NCI-H187 treated with DMSO at 0.1 percent for 48 hours (cell line): ENCODE results near the gene HOPX.
"Not testable (repeated sequence)": the region's sequence is repeated elsewhere in the genome, so short reads cannot be mapped to it uniquely, and the experiment has no call there.

Experiments
- DNase-seq: peaks from one replicate; lab custom pipeline; 2025; lab: John Stamatoyannopoulos, UW

HOPX gene

DNA sequence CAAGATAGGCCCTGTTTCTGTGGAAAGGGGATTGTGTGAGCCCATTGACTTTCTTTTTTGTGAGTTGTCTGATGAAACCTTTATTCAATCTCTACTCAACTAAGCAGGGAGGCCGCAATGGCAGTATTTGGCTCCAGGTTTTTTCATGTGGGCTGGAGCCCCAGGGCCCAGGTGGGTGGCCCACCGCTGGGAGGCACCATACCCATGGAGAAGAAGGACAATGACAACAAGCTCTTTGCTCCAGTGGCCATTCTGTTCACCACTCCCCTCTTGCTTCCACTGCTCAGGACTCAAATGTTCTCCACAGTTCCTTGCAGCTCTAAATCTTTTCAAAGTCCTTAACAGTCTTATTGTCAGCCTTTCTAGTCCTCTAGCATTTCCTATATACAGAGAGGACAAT is 54.1 kb downstream of the HOPX start:
- DNase-seq = no peak

DNA sequence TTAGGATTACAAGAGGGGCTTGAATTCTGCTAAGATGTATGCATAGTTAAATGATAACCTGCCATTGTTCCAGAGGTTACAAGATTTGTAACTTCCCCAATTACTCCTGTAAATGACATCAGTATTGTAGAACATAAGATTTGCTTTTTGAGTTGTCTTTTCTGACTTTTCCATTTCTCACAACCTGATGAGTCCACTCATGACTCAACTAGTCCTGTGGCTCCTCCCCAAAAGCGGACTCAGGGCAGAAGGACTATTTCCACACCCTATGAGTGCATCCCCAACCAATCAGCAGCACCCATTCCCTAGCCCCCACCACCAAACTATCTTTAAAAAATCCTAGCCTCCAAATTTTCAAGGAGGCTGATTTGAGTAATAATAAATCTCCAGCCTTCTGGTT is 54.7 kb downstream of the HOPX start:
- DNase-seq = no peak

DNA sequence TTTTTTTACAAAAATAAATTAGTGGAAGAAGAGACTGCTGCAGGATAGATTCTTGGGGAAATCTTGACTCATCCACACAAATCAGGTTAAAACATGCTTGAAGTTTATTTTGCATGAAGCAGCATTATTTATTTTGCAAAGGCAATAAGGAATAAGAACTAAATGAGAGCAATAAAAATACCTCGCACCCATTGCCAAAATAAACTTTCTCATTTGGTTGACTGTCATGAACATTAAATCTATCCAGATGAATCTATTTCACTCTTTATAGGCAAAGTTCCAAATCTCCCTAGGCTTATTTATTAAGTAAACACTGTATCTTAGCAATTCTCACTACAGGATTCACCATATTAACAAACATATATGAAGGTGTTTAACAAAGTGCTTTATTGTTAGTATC is 58.9 kb downstream of the HOPX start:
- DNase-seq = no peak

DNA sequence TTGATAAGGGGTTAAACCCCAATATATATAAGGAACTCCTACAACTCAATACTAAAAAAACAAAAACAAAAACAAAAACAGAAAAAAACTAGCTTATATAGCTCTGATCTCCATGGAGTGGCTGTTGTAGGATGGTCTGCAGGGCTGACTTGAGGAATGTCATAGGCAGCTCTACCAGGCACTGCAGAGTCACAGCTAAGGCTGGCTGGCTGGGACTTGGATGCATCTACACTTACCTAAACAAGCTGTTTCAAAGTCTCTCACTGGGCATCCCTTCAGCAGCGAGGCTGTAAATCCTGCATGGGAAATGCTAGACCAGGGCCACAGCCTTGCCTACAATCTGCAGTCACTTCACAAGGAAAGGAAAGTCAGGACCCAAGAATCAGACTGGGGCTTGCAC is 61.3 kb downstream of the HOPX start:
- no peak for DNase-seq

DNA sequence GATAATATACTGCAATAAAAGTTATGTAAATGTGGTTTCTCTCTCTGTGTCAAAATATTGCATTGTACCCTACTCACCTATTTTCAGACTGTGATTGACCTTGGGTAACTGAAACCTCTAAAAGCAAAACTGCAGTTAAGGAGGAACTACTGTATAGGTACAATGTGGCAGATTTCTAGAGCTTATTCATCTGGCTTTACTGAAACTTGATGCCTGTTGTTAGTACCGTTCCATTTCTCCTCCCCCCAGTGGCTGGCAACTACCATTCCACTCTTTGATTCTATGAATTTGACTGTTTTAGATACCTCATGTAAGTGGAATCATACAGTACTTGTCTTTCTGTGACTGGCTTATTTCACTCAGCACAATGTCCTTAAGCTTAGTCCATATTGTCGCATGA is 61.9 kb downstream of the HOPX start:
- no peak for DNase-seq

DNA sequence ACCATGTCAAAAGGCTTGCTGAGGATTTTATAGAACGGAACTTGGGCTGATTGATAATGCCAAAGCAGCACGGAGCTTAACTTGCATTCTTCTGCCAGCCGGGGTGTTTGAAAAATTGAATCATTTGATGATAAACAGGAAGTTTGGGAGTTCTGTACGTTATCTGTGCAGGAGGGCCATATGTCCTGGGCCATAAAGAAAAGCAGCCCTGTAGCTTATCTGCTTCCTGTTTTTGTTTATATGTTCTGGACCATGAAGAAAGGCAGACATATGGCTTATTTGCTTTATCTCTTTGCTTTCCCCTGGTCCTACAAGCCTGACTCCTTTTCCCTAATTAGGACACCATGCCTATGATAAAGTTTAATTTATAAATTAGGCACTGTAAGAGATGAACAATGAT is 62.4 kb downstream of the HOPX start:
- no peak for DNase-seq

DNA sequence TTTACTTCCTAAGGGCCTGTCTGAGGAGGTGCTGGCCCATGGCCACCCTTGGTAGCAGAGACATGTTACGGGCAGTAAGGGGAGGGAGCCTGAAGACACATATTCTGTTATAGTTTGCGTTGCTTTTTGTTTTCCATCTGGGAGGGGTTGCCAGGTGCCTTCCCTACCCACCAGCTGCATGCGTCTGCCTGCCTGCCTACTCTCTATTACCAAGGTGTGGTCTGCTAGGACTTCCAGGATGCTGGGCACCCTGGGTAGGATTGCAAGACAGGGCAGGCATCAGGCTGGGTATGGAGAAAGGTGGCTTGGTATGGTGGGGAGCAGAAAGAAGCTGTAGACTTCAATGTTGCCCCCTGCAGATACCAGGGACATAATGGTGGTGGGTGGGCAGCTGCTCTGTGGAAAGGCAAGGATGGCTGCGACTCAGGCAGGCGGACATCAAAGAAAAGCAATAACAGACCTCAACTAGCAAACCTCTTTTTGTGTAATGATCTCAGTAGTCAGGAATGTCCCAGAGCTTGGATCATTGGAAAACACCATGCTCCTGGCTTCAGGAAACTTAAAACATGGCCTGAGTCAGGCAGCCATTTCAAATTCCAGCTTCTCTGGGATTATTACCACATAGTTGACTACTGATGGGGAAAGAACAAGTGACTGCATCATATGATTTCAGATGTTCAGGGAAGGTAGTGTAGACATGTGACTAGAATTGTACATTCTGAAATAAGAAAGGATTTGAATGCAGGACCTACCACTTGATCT is 67.8 kb downstream of the HOPX start:
- DNase-seq = no peak

DNA sequence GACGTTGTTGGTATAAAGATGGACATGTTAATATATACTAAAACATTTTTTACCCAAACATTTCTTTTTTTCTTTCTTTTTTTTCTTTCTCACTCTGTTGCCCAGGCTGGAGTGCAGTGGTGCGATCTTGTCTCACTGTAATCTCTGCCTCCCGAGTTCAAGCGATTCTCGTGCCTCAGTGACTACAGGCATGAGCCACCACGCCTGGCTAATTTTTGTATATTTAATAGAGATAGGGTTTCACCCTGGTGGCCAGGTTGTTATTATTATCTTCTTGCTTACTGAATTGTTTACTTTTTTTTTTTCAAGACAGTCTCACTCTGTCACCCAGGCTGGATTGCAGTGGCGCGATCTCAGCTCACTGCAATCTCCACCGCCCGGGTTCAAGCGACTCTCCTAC is 68.8 kb downstream of the HOPX start:
- no peak for DNase-seq

DNA sequence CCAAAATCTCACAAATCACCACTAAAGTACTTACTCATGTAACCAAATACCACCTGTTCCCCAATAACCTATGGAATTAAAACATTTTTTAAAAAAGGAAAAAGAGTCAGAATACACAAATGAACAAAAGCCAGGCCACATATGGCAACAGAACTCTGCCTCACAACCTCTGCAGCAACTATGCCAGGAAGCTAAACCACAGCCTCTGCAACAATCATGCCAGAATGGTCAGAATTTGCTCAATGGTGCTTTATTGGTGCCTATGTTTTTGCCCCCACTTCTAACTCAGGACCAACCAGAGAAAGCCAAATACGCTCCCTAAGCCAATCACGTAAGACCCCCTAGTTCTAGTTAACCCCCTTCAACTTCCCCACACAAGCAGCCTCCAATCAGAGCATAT is 69.6 kb downstream of the HOPX start:
- DNase-seq = no peak

DNA sequence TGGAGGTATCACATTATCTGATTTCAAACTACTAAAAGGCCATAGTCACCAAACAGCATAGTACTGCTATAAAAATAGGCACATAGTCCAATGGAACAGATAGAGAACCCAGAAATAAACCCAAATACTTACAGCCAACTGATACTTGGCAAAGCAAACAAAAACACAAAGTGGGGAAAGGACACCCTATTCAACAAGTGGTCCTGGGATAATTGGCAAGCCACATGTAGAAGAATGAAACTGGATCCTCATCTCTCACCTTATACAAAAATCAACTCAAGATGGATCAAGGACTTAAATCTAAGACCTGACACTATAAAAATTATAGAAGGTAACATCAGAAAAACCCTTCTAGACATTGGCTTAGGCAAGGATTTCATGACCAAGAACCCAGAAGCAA is 70.9 kb downstream of the HOPX start:
- not testable (repeated sequence) for DNase-seq

DNA sequence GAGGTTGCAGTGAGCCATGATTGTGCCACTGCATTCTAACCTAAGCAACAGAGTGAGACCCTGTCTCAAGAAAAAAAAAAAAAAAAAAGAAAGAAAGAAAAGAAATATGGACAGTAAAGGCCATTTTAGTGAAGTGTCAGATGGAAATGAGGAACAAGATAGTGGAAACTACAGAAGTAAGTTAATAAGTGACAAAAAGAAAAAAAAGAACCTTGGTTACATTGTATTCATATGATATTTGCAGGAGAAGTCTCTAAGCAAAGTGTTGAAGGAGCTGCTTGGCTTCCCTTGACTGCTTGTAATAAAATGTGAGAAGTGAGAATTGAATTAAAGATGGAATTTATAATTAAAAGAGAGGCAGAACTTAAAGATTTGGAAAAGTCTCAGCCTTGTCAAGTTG is 73.2 kb downstream of the HOPX start:
- no peak for DNase-seq

DNA sequence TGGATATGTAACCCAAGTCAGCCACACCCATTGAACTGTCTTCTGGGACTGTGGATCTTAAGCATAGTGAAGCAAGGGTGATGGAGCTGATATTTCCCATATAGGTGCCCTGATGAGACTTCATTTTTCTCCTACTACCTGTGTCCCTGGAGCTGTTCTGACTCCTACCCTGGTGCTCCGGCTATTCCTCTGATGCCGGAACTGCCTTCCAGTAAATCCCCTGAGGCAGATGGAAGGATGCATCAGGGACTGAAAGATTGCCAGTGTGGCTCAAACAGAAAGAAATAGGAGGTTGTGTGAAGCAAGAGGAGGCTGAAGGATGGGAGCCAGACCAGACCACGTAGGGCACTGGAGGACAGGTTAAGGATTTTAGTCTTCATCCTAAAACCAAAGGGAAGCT is 74.7 kb downstream of the HOPX start:
- no peak for DNase-seq

DNA sequence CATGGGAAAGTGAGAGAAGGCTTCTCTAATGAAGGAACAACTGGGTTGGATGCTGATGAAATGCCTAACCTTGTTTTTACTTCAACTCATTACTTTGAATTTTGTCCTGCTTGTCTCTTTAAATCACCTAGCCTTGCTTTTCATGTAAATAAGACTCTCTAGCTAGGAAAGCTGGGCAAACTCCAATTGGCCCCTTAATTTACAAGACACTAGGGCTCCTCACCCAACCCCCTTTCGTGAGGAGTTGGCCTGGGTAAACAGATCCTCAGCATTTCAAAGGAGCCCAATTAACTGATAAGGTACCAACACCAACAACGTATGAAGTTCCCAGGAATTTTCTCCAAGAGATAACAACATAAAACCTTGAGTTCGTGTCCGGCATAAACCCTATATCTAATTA is 75.6 kb downstream of the HOPX start:
- not testable (repeated sequence) for DNase-seq

DNA sequence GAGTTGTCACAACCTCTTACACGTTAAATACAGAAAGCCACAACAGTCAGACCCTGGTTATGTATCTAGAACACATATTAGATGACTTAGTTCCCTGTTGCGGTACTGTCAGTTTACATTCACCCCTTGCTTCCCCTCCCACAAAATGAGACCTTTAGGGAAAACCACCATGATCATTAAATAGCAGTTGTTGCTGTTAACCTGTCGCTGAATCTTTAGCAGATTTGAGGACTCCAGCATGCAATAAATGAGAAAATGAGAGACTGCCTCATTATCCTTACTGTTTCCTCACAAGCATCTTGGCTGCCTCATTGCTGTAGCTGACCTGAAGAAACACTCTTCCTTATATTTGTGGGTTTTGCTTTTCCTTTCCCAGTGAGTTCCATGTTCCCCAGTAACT is 77.8 kb downstream of the HOPX start:
- DNase-seq = no peak
